ENCODE measurements around the gene TMEM263. TPM values are rescaled to one million over a fixed set of nuclear protein-coding genes. Genes with fewer than 3 reads are reported as not detected.

TMEM263 gene
- total and polyA plus RNA-seq, 2 donors (not counting 3 experiments of a cell fraction or from before 2014, with no cell fraction given) = 22.5 to 72.5 TPM

GRCh38 chr12:106953352-106954250 is 2.1 kb upstream of the TMEM263 start:
- Histone ChIP-seq H3K27me3 (ENCODE audit: control insufficient read depth in 2 of 2, insufficient read depth in 2 of 2, low read length in 2 of 2) (peaks cover 0 to 8% of the 10 kb centered on the region in 2 experiments), H4K20me1 (replicated peaks; ENCODE audit: control insufficient read depth, extremely low read depth, insufficient read depth, low read length) (no peaks in the 10 kb centered on the region), H3K4me3 (replicated peaks in 1 of 3; ENCODE audit: insufficient read depth in 1 of 3, low read depth in 1 of 3, low read length in 3 of 3) (no peak overlapping the region), H2AFZ (ENCODE audit: low read depth, low read length) (no peak overlapping the region), H3K9me1 (replicated peaks; ENCODE audit: control insufficient read depth, extremely low read depth, insufficient read depth, low read length) (peaks cover under 1% of the 10 kb centered on the region), H3K9ac (replicated peaks; ENCODE audit: extremely low read depth, insufficient read depth, low read length) (no peak overlapping the region), H3K9me3 (replicated peaks; ENCODE audit: control insufficient read depth, insufficient read depth, low read length) (no peaks in the 10 kb centered on the region), H3K4me2 (ENCODE audit: insufficient read depth, low read length) (peak overlapping the region; percentile 76), H3K27ac (ENCODE audit: insufficient read depth, low read depth, low read length) (no peak overlapping the region), H3K36me3 (ENCODE audit: control insufficient read depth in 2 of 2, extremely low read depth in 1 of 2, insufficient read depth in 2 of 2, low read length in 2 of 2) (no peaks in the 10 kb centered on the region), H3K79me2 (ENCODE audit: control insufficient read depth, insufficient read depth, low read length) (peaks cover 25% of the 10 kb centered on the region), H3K4me1 (ENCODE audit: control insufficient read depth, extremely low read depth, insufficient read depth, low read length) (peaks cover 9% of the 10 kb centered on the region)
- TF ChIP-seq, protein P1, sequence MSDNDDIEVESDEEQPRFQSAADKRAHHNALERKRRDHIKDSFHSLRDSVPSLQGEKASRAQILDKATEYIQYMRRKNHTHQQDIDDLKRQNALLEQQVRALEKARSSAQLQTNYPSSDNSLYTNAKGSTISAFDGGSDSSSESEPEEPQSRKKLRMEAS (IDR thresholded peaks at IDR 0.05; ENCODE audit: insufficient read depth, insufficient read length) = no peak
- TF ChIP-seq FOS (IDR thresholded peaks at IDR 0.05; ENCODE audit: borderline replicate concordance, insufficient read depth, low read length) = no peak
- no peak for TF ChIP-seq CTCF (IDR thresholded peaks at IDR 0.05; ENCODE audit: extremely low read depth in 1 of 2, insufficient read depth in 1 of 2, low read depth in 1 of 2, low read length in 2 of 2)
- TF ChIP-seq MYC (IDR thresholded peaks at IDR 0.05; ENCODE audit: low read depth, low read length) = no peak
- TF ChIP-seq POLR2AphosphoS5 (IDR thresholded peaks at IDR 0.05; ENCODE audit: insufficient read depth, low read depth, low read length) = no peak
- no peak for TF ChIP-seq JUN (IDR thresholded peaks at IDR 0.05; ENCODE audit: borderline replicate concordance, insufficient read depth, insufficient read length, low read depth)
- TF ChIP-seq GATA2 (IDR thresholded peaks at IDR 0.05; ENCODE audit: insufficient read depth, insufficient read length, low read depth, low read length) = no peak
- TF ChIP-seq EZH2 (IDR thresholded peaks at IDR 0.05; ENCODE audit: borderline replicate concordance, low read depth, low read length, severe bottlenecking) = no peak
- no peak for TF ChIP-seq POLR2A (IDR thresholded peaks at IDR 0.05; ENCODE audit: low read depth, low read length)
- BruUV-seq (replicated peaks) = no TSS peak
- ChIA-PET POLR2A (no interaction called here), CTCF (interaction anchor here (0.8 kb wide), 1 partner anchor 34 kb away, joined by 4 read pairs; no protein-coding TSS in a partner anchor)
- FAIRE-seq = no peak
- dilution Hi-C loops (cut with MboI; ENCODE audit: extremely low pct_ligation_motif_present, low sequenced_read_pairs) = no loop called here
- DNase-seq (ENCODE audit: low read depth, low spot score) = peak; percentile 10
- intact Hi-C loops (cut with micrococcal nuclease) = no loop called here
